Measurements from ENCODE around the gene TRAIP.

The TRAIP gene

DNA sequence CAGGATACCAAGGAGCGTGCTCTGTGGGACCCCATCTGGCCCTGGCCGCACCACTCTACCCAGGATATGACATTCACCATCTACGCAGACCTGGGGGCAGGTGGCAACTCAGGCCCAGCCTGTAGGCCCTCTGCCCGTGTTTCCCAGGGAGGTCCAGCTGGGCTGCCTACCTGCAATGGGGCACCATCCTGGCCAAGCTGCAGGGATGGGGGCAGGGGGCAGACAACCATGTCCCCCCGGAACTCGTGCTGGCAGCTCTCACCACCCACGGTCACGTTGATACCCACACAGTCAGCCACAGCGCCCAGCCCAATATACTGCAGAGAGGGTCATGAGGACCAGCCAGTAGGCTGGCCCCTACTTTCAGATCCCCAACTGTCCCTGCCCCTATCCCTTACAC is 39.4 kb upstream of the TRAIP start:
- Histone ChIP-seq H3K9me3 (ENCODE audit: low read length) (no peaks in the 10 kb centered on the region), H3K27ac (ENCODE audit: low read depth, low read length, poor library complexity, severe bottlenecking) (no peak overlapping the region), H3F3A (ENCODE audit: insufficient read depth, low read length) (no peaks in the 10 kb centered on the region), H3K9ac (ENCODE audit: low read length) (no peak overlapping the region), H3K9me2 (ENCODE audit: low read depth, low read length) (no peaks in the 10 kb centered on the region), H3K79me2 (ENCODE audit: insufficient read depth, low read length) (no peaks in the 10 kb centered on the region), H3K4me1 (ENCODE audit: insufficient read depth, low read length, severe bottlenecking) (no peaks in the 10 kb centered on the region), H3K36me3 (ENCODE audit: insufficient read depth, low read length) (no peaks in the 10 kb centered on the region), H4K20me1 (ENCODE audit: insufficient read depth, low read length) (no peaks in the 10 kb centered on the region), H3K27me3 (ENCODE audit: insufficient read depth, low read length) (no peaks in the 10 kb centered on the region), H3K4me2 (ENCODE audit: low read length) (no peak overlapping the region), H3K4me3 (ENCODE audit: low read depth, low read length, poor library complexity, severe bottlenecking) (no peak overlapping the region), H2AFZ (ENCODE audit: low read length) (no peak overlapping the region)
- no peak for TF ChIP-seq EZH2 (IDR thresholded peaks at IDR 0.05; ENCODE audit: borderline replicate concordance, low read length)
- TF ChIP-seq, protein P1, sequence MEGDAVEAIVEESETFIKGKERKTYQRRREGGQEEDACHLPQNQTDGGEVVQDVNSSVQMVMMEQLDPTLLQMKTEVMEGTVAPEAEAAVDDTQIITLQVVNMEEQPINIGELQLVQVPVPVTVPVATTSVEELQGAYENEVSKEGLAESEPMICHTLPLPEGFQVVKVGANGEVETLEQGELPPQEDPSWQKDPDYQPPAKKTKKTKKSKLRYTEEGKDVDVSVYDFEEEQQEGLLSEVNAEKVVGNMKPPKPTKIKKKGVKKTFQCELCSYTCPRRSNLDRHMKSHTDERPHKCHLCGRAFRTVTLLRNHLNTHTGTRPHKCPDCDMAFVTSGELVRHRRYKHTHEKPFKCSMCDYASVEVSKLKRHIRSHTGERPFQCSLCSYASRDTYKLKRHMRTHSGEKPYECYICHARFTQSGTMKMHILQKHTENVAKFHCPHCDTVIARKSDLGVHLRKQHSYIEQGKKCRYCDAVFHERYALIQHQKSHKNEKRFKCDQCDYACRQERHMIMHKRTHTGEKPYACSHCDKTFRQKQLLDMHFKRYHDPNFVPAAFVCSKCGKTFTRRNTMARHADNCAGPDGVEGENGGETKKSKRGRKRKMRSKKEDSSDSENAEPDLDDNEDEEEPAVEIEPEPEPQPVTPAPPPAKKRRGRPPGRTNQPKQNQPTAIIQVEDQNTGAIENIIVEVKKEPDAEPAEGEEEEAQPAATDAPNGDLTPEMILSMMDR (IDR thresholded peaks at IDR 0.05; ENCODE audit: low read length): no peak

DNA sequence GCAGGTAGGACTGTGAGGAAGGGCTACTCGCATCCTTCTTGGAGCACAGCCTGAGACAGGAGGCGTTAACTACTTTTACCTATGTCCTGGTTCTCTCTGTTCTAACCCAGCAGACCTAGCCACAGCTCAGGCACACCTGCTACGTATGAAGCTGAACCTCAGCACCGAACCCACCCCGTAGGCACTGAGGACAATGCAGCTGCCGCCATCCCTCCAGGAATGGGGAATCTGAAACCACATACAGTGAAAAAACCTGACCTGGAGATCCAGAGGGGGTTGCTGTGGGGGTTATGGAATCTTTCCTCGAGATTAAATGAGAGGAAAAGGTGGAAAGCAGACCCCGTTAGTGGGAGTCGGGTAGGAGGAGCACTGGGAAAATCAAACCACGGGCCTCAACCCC is 32.9 kb upstream of the TRAIP start:
- no peaks in the 10 kb centered on the region for H3K9me3 ChIP-seq (ENCODE audit: low read length)
- no peaks in the 10 kb centered on the region for H3K27me3 ChIP-seq (ENCODE audit: insufficient read depth, low read length)
- no peaks in the 10 kb centered on the region for H3F3A ChIP-seq (ENCODE audit: insufficient read depth, low read length)
- TF ChIP-seq EZH2 (IDR thresholded peaks at IDR 0.05; ENCODE audit: borderline replicate concordance, low read length): no peak
- TF ChIP-seq, protein P1 (IDR thresholded peaks at IDR 0.05; ENCODE audit: low read length): no peak
- H3K36me3 ChIP-seq (ENCODE audit: insufficient read depth, low read length): no peaks in the 10 kb centered on the region
- no peak overlapping the region for H3K4me3 ChIP-seq (ENCODE audit: low read depth, low read length, poor library complexity, severe bottlenecking)
- no peaks in the 10 kb centered on the region for H3K79me2 ChIP-seq (ENCODE audit: insufficient read depth, low read length)
- H3K4me2 ChIP-seq (ENCODE audit: low read length): no peak overlapping the region
- H2AFZ ChIP-seq (ENCODE audit: low read length): no peak overlapping the region
- H3K9me2 ChIP-seq (ENCODE audit: low read depth, low read length): no peaks in the 10 kb centered on the region
- H3K27ac ChIP-seq (ENCODE audit: low read depth, low read length, poor library complexity, severe bottlenecking): no peak overlapping the region
- no peaks in the 10 kb centered on the region for H4K20me1 ChIP-seq (ENCODE audit: insufficient read depth, low read length)
- no peak overlapping the region for H3K9ac ChIP-seq (ENCODE audit: low read length)
- no peaks in the 10 kb centered on the region for H3K4me1 ChIP-seq (ENCODE audit: insufficient read depth, low read length, severe bottlenecking)

DNA sequence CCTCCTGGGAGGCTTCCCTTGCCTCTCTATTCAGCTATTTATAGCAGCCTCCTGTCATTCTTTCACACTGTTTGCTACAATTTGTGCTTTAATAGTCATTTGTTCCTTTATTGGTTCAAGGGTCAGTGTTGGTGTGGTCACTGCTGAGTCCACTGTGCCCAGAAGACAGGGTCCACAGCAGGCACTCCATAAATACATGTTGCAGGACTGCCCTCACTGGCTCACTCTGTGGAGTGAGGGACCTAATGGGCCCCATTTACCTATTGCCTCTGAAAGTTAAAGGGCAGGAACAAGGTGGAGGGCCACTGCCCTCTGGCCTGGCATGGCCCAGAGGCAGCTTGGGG is 30.5 kb upstream of the TRAIP start:
- H3K27me3 ChIP-seq (ENCODE audit: insufficient read depth, low read length): no peaks in the 10 kb centered on the region
- H3K4me1 ChIP-seq (ENCODE audit: insufficient read depth, low read length, severe bottlenecking): no peaks in the 10 kb centered on the region
- H3F3A ChIP-seq (ENCODE audit: insufficient read depth, low read length): no peaks in the 10 kb centered on the region
- no peak overlapping the region for H2AFZ ChIP-seq (ENCODE audit: low read length)
- no peak overlapping the region for H3K4me3 ChIP-seq (ENCODE audit: low read depth, low read length, poor library complexity, severe bottlenecking)
- no peak overlapping the region for H3K27ac ChIP-seq (ENCODE audit: low read depth, low read length, poor library complexity, severe bottlenecking)
- no peaks in the 10 kb centered on the region for H3K9me2 ChIP-seq (ENCODE audit: low read depth, low read length)
- no peaks in the 10 kb centered on the region for H3K36me3 ChIP-seq (ENCODE audit: insufficient read depth, low read length)
- H4K20me1 ChIP-seq (ENCODE audit: insufficient read depth, low read length): no peaks in the 10 kb centered on the region
- no peaks in the 10 kb centered on the region for H3K79me2 ChIP-seq (ENCODE audit: insufficient read depth, low read length)
- H3K9me3 ChIP-seq (ENCODE audit: low read length): no peaks in the 10 kb centered on the region
- TF ChIP-seq, protein P1 (IDR thresholded peaks at IDR 0.05; ENCODE audit: low read length): no peak
- no peak for TF ChIP-seq EZH2 (IDR thresholded peaks at IDR 0.05; ENCODE audit: borderline replicate concordance, low read length)
- H3K9ac ChIP-seq (ENCODE audit: low read length): no peak overlapping the region
- H3K4me2 ChIP-seq (ENCODE audit: low read length): no peak overlapping the region

All from OCI-LY1 (cell line).